Measurements from ENCODE around the gene RAB7B. TPM values are rescaled to one million over a fixed set of nuclear protein-coding genes. Genes with fewer than 3 reads are reported as not detected.

Gene RAB7B
- total RNA-seq, 8 experiments from 2014 or later = 0.11 to 4.6 (median 1.0) TPM

DNA sequence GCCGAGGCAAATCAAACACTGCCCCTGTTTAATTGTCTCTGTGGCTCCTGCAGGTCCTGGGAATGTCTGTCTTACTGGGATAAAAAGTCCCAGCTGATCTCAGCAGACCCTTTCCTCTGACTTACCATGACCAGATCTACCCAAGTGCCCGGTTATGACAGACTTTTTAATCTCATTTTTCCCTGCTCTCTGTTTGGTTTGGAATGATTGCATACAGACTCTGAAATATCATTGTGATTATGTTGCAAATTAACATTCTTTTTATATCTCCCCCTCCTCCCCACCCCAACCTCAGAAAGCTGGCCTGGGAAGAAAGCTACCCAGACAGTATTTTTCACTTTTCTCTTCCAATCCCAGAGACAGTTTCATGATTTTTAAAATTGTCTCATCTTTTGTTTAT, 16.3 kb downstream of the RAB7B start:
- in situ Hi-C loops (cut with MboI; ENCODE audit: low pct_unique_long_range_greater_than_20kb in 2 of 9, low sequenced_read_pairs in 9 of 9, unreplicated experiment in 9 of 9) = loop anchor here in 3 of 9 experiments (25.0 kb wide), 2 partner anchors 125 to 325 kb away; partner anchors contain the start of gene AVPR1B (in 2 of the 3)
- Histone ChIP-seq H3K4me1 (replicated peaks in 1 of 2) (peaks cover 6 to 8% of the 10 kb centered on the region in 2 donors), H3K27ac (no peak overlapping the region), H3K4me3 (no peak overlapping the region)
- 31 to 67% (median 43%) methylated on average over 1 to 2 of the region's 2 CpGs; no CpG with 5 or more reads in 3 of the 10 experiments for WGBS, 10 experiments
- ATAC-seq (replicated peaks in 6 of 8) = no peak

DNA sequence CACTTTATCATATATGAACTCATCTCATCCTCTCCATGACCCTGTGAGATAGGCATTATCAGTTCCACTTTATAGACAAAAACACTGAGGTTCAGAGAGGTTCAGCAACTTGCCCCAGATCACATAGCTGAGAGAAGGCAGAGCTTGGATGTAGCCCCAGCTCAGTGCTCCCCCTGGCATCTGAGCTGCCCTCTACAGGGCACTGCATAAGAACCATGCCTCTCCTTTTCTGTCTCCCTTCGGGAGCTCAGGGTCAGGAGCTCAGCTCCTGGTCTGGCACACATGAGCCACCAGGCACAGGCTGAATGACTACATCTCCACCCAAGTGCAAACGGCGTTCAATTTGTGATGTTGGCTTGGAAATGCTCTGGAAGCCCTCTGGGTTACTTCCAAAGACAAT, 16.9 kb downstream of the RAB7B start:
- no peak for ATAC-seq (replicated peaks in 6 of 8)
- in situ Hi-C loops (cut with MboI; ENCODE audit: low pct_unique_long_range_greater_than_20kb in 2 of 9, low sequenced_read_pairs in 9 of 9, unreplicated experiment in 9 of 9) = loop anchor here in 3 of 9 experiments (25.0 kb wide), 2 partner anchors 126 to 324 kb away; partner anchors contain the start of gene AVPR1B (in 2 of the 3)
- no peak overlapping the region for H3K27ac ChIP-seq
- 44 to 92% (median 76%) methylated on average over 1 to 3 of the region's 3 CpGs; no CpG with 5 or more reads in 5 of the 10 experiments for WGBS, 10 experiments
- no peak overlapping the region for H3K4me3 ChIP-seq
- H3K4me1 ChIP-seq (replicated peaks in 1 of 2) = peaks cover 6 to 8% of the 10 kb centered on the region in 2 donors

DNA sequence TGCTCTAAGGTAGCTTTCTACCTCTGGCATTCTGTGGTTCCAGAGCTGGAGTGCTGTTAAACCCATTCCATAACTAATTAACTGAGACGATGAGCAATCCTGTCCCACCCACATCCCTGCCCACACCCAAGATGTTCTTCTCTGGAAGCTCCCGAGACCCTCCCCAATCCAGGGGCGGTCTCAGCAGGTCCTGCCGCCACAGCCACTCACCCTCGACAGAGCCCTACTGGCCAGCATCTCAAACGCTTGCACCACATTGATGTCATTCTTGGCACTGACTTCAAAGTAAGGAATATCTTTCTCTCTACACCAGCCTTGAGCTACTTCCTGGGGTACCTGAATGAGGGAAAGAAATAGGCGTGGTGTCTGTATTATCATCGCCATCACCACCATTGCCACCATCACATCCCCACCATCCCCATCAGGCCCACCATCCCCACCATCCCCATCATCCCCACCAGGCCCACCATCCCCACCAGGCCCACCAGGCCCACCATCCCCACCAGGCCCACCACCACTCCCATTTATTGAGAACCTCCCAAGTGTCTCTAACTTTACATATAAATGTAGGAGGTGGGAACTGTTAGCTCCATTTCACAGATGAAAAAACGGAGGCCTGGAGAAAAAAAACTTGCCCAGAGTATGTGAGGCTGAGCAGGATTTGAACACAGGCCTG, 17.7 kb downstream of the RAB7B start:
- H3K4me3 ChIP-seq = no peak overlapping the region
- WGBS, 10 experiments = 88 to 97% (median 96%) methylated on average over 2 to 6 of the region's 9 CpGs; no CpG with 5 or more reads in 7 of the 10 experiments
- in situ Hi-C loops (cut with MboI; ENCODE audit: low pct_unique_long_range_greater_than_20kb in 2 of 9, low sequenced_read_pairs in 9 of 9, unreplicated experiment in 9 of 9) = loop anchor here in 3 of 9 experiments (25.0 kb wide), 2 partner anchors 127 to 323 kb away; partner anchors contain the start of gene AVPR1B (in 2 of the 3)
- peaks cover 7 to 10% of the 10 kb centered on the region in 2 donors for H3K4me1 ChIP-seq (replicated peaks in 1 of 2)
- ATAC-seq (replicated peaks in 6 of 8) = peak in 2 of 8 experiments; percentile 23 to 24
- H3K27ac ChIP-seq = no peak overlapping the region

DNA sequence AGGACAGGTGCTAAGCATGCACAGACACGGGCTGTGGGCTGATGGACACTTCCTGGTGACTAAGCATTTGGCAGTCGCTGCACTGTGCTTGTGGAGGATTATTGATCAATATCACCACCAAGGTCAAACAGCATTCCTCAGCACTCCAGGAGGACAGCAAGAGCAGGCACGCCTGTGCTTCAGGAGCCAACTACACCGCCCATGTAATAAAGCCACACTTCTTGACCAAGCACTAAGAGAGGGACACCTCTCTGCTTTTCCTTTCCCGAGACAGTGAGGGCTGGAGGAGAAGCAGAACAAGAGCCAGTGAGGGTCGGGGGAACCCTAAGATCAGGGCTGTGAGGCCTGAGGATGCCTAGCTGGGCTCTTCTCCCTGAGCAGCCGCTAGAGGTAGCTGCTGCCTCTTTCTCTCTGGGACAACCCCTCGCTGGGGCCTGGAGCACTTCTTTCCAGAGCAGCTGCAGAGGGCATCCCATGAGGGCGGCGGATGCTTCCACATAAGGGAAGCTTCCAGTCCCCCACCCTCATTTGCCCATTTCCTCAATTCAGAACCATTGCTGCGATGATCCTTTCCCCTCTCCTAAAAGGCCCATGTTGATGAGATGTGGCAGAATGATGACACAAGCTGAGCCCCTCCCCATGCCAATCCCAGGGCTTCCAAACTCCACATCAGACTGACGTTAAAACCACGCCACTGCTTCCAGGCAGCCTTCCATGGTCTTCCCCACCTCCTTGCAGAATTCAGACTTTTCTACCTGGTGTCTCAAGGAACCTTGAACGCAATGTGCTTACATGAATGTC, 19.1 kb downstream of the RAB7B start:
- peak overlapping the region in 1 of 2 donors; percentile 35 for H3K27ac ChIP-seq
- peak; percentile 83 to 99 (median 91) for ATAC-seq (replicated peaks in 6 of 8)
- in situ Hi-C loops (cut with MboI; ENCODE audit: low pct_unique_long_range_greater_than_20kb in 2 of 9, low sequenced_read_pairs in 9 of 9, unreplicated experiment in 9 of 9) = loop anchor here in 4 of 9 experiments (5.0 to 25.0 kb wide), 3 partner anchors 118 to 322 kb away; partner anchors contain the start of gene AVPR1B (in 2 of the 4)
- 15 to 100% (median 65%) methylated on average over 1 to 11 of the region's 14 CpGs for WGBS, 10 experiments
- H3K4me1 ChIP-seq (replicated peaks in 1 of 2) = peaks cover 11 to 16% of the 10 kb centered on the region in 2 donors
- no peak overlapping the region for H3K4me3 ChIP-seq

- in situ Hi-C loops (cut with MboI; ENCODE audit: low pct_unique_long_range_greater_than_20kb in 2 of 9, low sequenced_read_pairs in 9 of 9, unreplicated experiment in 9 of 9) = loop anchor here in 4 of 9 experiments (5.0 to 25.0 kb wide), 3 partner anchors 121 to 319 kb away; partner anchors contain the start of gene AVPR1B (in 2 of the 4)
- H3K4me1 ChIP-seq (replicated peaks in 1 of 2) = peaks cover 22 to 27% of the 10 kb centered on the region in 2 donors
- H3K27ac ChIP-seq = no peak overlapping the region
- no peak overlapping the region for H3K4me3 ChIP-seq
- WGBS, 10 experiments = 20 to 100% (median 100%) methylated on average over 1 of the region's 1 CpG; no CpG with 5 or more reads in 4 of the 10 experiments
- ATAC-seq (replicated peaks in 6 of 8) = no peak
Measured at GRCh38 chr1:205981257-205981656, 21.9 kb downstream of the RAB7B start.

GRCh38 chr1:205980237-205980870, 22.8 kb downstream of the RAB7B start:
- in situ Hi-C loops (cut with MboI; ENCODE audit: low pct_unique_long_range_greater_than_20kb in 2 of 9, low sequenced_read_pairs in 9 of 9, unreplicated experiment in 9 of 9) = loop anchor here in 4 of 9 experiments (5.0 to 25.0 kb wide), 3 partner anchors 122 to 318 kb away; partner anchors contain the start of gene AVPR1B (in 2 of the 4)
- 40 to 83% (median 69%) methylated on average over 2 to 3 of the region's 3 CpGs; no CpG with 5 or more reads in 6 of the 10 experiments for WGBS, 10 experiments
- no peak overlapping the region for H3K4me3 ChIP-seq
- H3K27ac ChIP-seq = peak overlapping the region; percentile 24 to 54
- peaks cover 24 to 29% of the 10 kb centered on the region in 2 donors for H3K4me1 ChIP-seq (replicated peaks in 1 of 2)
- ATAC-seq (replicated peaks in 6 of 8) = peak in 1 of 8 experiments; percentile 9

- no peak overlapping the region for H3K27ac ChIP-seq
- in situ Hi-C loops (cut with MboI; ENCODE audit: low pct_unique_long_range_greater_than_20kb in 2 of 9, low sequenced_read_pairs in 9 of 9, unreplicated experiment in 9 of 9) = loop anchor here in 3 of 9 experiments (25.0 kb wide), 2 partner anchors 133 to 317 kb away; partner anchors contain the start of gene AVPR1B (in 2 of the 3)
- H3K4me1 ChIP-seq (replicated peaks in 1 of 2) = peaks cover 23 to 27% of the 10 kb centered on the region in 2 donors
- 0 to 95% (median 86%) methylated on average over 1 to 5 of the region's 6 CpGs; no CpG with 5 or more reads in 2 of the 10 experiments for WGBS, 10 experiments
- no peak overlapping the region for H3K4me3 ChIP-seq
- no peak for ATAC-seq (replicated peaks in 6 of 8)
Measured at GRCh38 chr1:205979301-205979700, 23.9 kb downstream of the RAB7B start.

GRCh38 chr1:205978676-205979075, 24.5 kb downstream of the RAB7B start:
- Histone ChIP-seq H3K4me3 (no peak overlapping the region), H3K27ac (no peak overlapping the region), H3K4me1 (replicated peaks in 1 of 2) (peaks cover 19 to 22% of the 10 kb centered on the region in 2 donors)
- WGBS, 10 experiments = 50 to 100% methylated on average over 1 of the region's 7 CpGs; no CpG with 5 or more reads in 8 of the 10 experiments
- in situ Hi-C loops (cut with MboI; ENCODE audit: low pct_unique_long_range_greater_than_20kb in 2 of 9, low sequenced_read_pairs in 9 of 9, unreplicated experiment in 9 of 9) = loop anchor here in 3 of 9 experiments (25.0 kb wide), 2 partner anchors 134 to 316 kb away; partner anchors contain the start of gene AVPR1B (in 2 of the 3)
- ATAC-seq (replicated peaks in 6 of 8) = no peak

DNA sequence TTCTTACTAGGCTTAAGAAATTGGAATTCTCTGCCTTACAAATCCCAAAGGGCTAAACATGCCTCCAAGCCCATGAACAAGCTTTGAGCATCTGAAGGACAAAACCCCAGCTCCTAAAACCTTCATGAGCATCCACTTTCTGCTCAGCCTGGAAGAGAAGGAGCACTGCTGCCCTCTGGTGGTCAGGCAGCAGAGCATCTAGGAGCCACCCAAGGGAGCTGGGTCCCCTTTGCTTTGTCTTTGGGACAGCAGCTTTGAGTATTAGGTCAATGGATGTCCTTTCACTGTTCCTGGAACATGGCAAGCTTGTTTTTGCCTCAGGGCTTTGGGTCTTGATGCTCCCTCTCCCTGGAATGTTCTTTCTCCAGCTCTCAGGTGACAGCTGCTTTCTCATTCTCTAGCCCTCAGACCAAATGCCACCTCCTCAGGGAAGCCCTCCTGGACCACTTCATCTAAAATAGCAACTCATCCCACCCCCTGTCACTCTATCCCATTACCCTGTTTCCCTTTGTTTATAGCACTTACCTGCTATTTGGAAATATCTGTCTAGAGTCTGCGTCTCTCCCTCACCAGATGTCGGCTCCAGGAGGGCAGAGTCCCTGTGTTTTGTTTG, 25.7 kb downstream of the RAB7B start:
- WGBS, 10 experiments = 90 to 100% (median 100%) methylated on average over 1 to 2 of the region's 2 CpGs; no CpG with 5 or more reads in 3 of the 10 experiments
- Histone ChIP-seq H3K4me1 (replicated peaks in 1 of 2) (peaks cover 19 to 20% of the 10 kb centered on the region in 2 donors), H3K4me3 (no peak overlapping the region), H3K27ac (no peak overlapping the region)
- in situ Hi-C loops (cut with MboI; ENCODE audit: low pct_unique_long_range_greater_than_20kb in 2 of 9, low sequenced_read_pairs in 9 of 9, unreplicated experiment in 9 of 9) = loop anchor here in 3 of 9 experiments (25.0 kb wide), 2 partner anchors 135 to 315 kb away; partner anchors contain the start of gene AVPR1B (in 2 of the 3)
- peak; percentile 54 to 89 (median 66) for ATAC-seq (replicated peaks in 6 of 8)

DNA sequence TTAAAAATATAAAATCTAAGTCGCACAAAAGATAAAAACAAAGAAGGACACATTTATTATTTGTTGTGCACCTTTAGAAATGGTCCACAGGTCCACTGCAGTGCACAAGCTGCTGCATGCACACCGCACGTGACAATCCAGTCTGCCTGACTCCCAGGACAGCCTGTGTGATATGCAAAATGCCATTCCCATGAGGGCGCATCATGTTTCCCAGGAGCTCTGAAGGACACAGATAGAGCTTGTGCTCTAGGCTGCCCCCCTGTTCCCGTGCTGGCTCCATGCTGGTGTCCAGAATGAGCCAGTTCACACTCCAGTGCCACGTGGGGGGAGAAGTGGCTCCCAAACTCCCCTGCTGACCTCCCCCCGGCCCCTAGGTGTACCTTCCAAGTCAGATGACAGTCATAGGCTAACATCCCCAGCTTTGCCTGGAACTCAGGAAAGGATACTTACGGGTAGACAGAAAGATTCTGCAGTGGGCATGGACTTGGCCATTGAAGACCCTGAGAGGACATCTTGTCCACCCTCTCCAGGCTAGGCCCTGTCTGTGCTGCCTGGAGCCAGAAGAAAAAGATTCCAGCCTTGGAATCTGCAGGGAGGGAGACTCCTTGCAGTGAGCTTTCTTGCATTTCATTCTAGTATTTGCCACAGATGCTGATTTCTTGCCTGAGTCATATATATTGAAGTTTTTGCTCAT, 26.3 kb downstream of the RAB7B start:
- Histone ChIP-seq H3K4me1 (replicated peaks in 1 of 2) (peaks cover 19 to 20% of the 10 kb centered on the region in 2 donors), H3K4me3 (no peak overlapping the region), H3K27ac (peak overlapping the region in 1 of 2 donors; percentile 14)
- 20 to 100% (median 58%) methylated on average over 1 to 8 of the region's 8 CpGs for WGBS, 10 experiments
- ATAC-seq (replicated peaks in 6 of 8) = peak; percentile 68 to 93 (median 92)
- in situ Hi-C loops (cut with MboI; ENCODE audit: low pct_unique_long_range_greater_than_20kb in 2 of 9, low sequenced_read_pairs in 9 of 9, unreplicated experiment in 9 of 9) = loop anchor here in 3 of 9 experiments (25.0 kb wide), 2 partner anchors 135 to 315 kb away; partner anchors contain the start of gene AVPR1B (in 2 of the 3)

DNA sequence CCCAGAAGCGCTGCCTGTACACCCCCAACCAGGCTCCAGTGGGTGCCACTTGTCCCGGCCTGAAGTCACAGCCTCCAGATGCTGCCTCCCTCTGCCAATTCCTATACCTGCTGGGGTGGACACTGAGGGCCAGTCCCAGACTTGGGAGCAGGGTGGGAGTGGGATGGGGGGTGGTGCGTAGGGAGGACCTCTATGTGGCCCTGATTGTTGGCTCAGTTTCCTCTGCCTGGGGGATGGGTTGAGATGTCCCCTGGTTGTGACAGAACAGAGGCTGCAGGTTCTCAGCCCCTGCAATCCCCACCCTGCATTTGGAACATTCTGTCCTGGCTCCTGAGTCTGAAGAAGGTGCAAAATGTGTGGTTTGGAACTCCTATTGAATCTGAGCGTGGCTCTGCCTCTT, 27.2 kb downstream of the RAB7B start:
- no peak for ATAC-seq (replicated peaks in 6 of 8)
- 60 to 86% (median 67%) methylated on average over 1 to 2 of the region's 4 CpGs; no CpG with 5 or more reads in 5 of the 10 experiments for WGBS, 10 experiments
- Histone ChIP-seq H3K4me1 (replicated peaks in 1 of 2) (peaks cover 19 to 20% of the 10 kb centered on the region in 2 donors), H3K4me3 (no peak overlapping the region), H3K27ac (peak overlapping the region in 1 of 2 donors; percentile 3)
- in situ Hi-C loops (cut with MboI; ENCODE audit: low pct_unique_long_range_greater_than_20kb in 2 of 9, low sequenced_read_pairs in 9 of 9, unreplicated experiment in 9 of 9) = loop anchor here in 3 of 9 experiments (25.0 kb wide), 2 partner anchors 136 to 314 kb away; partner anchors contain the start of gene AVPR1B (in 2 of the 3)

Measured in motor neuron (in vitro differentiated cells).